Liver (tissue), 9 donors: ENCODE measurements around the gene ZMAT2. TPM values are rescaled to one million over a fixed set of nuclear protein-coding genes. Genes with fewer than 3 reads are reported as not detected.

Source experiments
- DNase-seq: peaks from one replicate; pipeline ENCODE4 v3.0.0-alpha.2; 2017; ENCODE audit warnings: low spot score
- H3K27ac ChIP-seq, 2 donors: one replicate each; pipeline ENCODE4 v1.7.0; 2013; ENCODE audit warnings: inconsistent platforms in 2 of 2, low read length in 2 of 2, control low read depth in 1 of 2, low read depth in 1 of 2, mild to moderate bottlenecking in 1 of 2
- H3K27me3 ChIP-seq, 4 donors: one replicate each; pipeline versions ENCODE4 v1.6.1 to v1.7.0; 2013; ENCODE audit warnings: low read length in 3 of 4, inconsistent platforms in 1 of 4, mild to moderate bottlenecking in 1 of 4, moderate library complexity in 1 of 4; ENCODE audit not compliant: control insufficient read depth in 4 of 4, insufficient read depth in 4 of 4
- H3K36me3 ChIP-seq, 4 donors: one replicate each; pipeline versions ENCODE4 v1.6.1 to v1.7.0; 2013; ENCODE audit warnings: low read length in 3 of 4, mild to moderate bottlenecking in 3 of 4, low read depth in 1 of 4, moderate library complexity in 1 of 4; ENCODE audit not compliant: control insufficient read depth in 4 of 4, insufficient read depth in 3 of 4
- H3K4me1 ChIP-seq, 4 donors: one replicate each; pipeline versions ENCODE4 v1.6.1 to v1.7.0; 2013; ENCODE audit warnings: low read length in 3 of 4, mild to moderate bottlenecking in 3 of 4, moderate library complexity in 1 of 4; ENCODE audit not compliant: control insufficient read depth in 4 of 4, insufficient read depth in 4 of 4
- H3K4me3 ChIP-seq, 3 donors: one replicate each; pipeline versions ENCODE4 v1.6.1 to v1.7.0; 2013; ENCODE audit warnings: low read length in 3 of 3, control low read depth in 1 of 3, low read depth in 1 of 3, mild to moderate bottlenecking in 1 of 3
- H3K9ac ChIP-seq, 2 donors: one replicate each; pipeline ENCODE4 v1.7.0; 2013; ENCODE audit warnings: low read length in 2 of 2, mild to moderate bottlenecking in 2 of 2, moderate library complexity in 2 of 2, control low read depth in 1 of 2, low read depth in 1 of 2
- H3K9me3 ChIP-seq, 4 donors: one replicate each; pipeline versions ENCODE4 v1.6.1 to v1.7.0; 2013; ENCODE audit warnings: low read length in 3 of 4; ENCODE audit not compliant: control insufficient read depth in 4 of 4
- EGR1 ChIP-seq, 2 donors: IDR thresholded peaks; 2 replicates each; pipeline ENCODE4 v1.6.1; 2016 to 2018; ENCODE audit warnings: antibody characterized with exemption in 2 of 2, low read depth in 2 of 2
- FOXA1 ChIP-seq: IDR thresholded peaks from 2 replicates; pipeline ENCODE4 v1.6.1; 2016; ENCODE audit warnings: antibody characterized with exemption
- FOXA2 ChIP-seq: IDR thresholded peaks from 2 replicates; pipeline ENCODE4 v1.6.1; 2016; ENCODE audit warnings: antibody characterized with exemption
- GABPA ChIP-seq, 2 donors: IDR thresholded peaks in 1 of 2; conservative IDR thresholded peaks in 1 of 2; 2 replicates each; pipeline ENCODE4 v1.6.1; 2016; ENCODE audit warnings: antibody characterized with exemption in 2 of 2, mild to moderate bottlenecking in 1 of 2, moderate library complexity in 1 of 2
- HNF4A ChIP-seq, 2 donors: conservative IDR thresholded peaks; 2 replicates each; pipeline ENCODE4 v1.6.1; 2016; ENCODE audit warnings: antibody characterized with exemption in 2 of 2, mild to moderate bottlenecking in 2 of 2
- HNF4G ChIP-seq: IDR thresholded peaks from 2 replicates; pipeline ENCODE4 v1.6.1; 2016; ENCODE audit warnings: antibody characterized with exemption
- JUND ChIP-seq, 2 donors: IDR thresholded peaks; 2 replicates each; pipeline ENCODE4 v1.6.1; 2016; ENCODE audit warnings: antibody characterized with exemption in 2 of 2
- NR2F2 ChIP-seq: IDR thresholded peaks from 2 replicates; pipeline ENCODE4 v1.6.1; 2016; ENCODE audit warnings: antibody characterized with exemption
- RAD21 ChIP-seq, 2 donors: IDR thresholded peaks; 2 replicates each; pipeline ENCODE4 v1.6.1; 2016; ENCODE audit warnings: antibody characterized with exemption in 2 of 2, mild to moderate bottlenecking in 2 of 2
- RXRA ChIP-seq, 2 donors: IDR thresholded peaks; 2 replicates each; pipeline ENCODE4 v1.6.1; 2017 to 2018; ENCODE audit warnings: antibody characterized with exemption in 2 of 2, mild to moderate bottlenecking in 1 of 2
- SP1 ChIP-seq: IDR thresholded peaks from 2 replicates; pipeline ENCODE4 v1.6.1; 2018; ENCODE audit warnings: antibody characterized with exemption, mild to moderate bottlenecking
- TAF1 ChIP-seq: conservative IDR thresholded peaks from 2 replicates; pipeline ENCODE4 v1.6.1; 2016; ENCODE audit warnings: antibody characterized with exemption, mild to moderate bottlenecking
- YY1 ChIP-seq: IDR thresholded peaks from 2 replicates; pipeline ENCODE4 v1.6.1; 2016; ENCODE audit warnings: antibody characterized with exemption, mild to moderate bottlenecking
- WGBS: extraction: QIAGEN DNeasy Blood & Tissue Kit; methylation state at CpG from one replicate; pipeline ENCODE4 v1.1.7; 2013; 5-methylcytosine and 5-hydroxymethylcytosine counted together
- polyA plus RNA-seq, 2 donors: library from polyadenylated mRNA; stranded (reverse) in 1 of 2; unstranded in 1 of 2; fragments of 200-250 nt in 1 of 2; fragments of >200 nt in 1 of 2; fragmentation: Nextera tagmentation in 1 of 2; extraction: Ambion mirVana in 1 of 2; gene quantifications; one replicate each; pipeline versions ENCODE4 v1.2.1 to v1.2.3, GENCODE V29; 2013 to 2015
- total RNA-seq, 2 donors: library from RNA; depleted of rRNA; stranded (reverse); fragments of >200 nt; gene quantifications; one replicate each; pipeline ENCODE4 v1.2.3, GENCODE V29; 2014
- TF ChIP-seq, protein P1 (sequence below): IDR thresholded peaks from 2 replicates; pipeline ENCODE4 v1.6.1; 2016; ENCODE audit warnings: antibody characterized with exemption, mild to moderate bottlenecking
- TF ChIP-seq, protein P2 (sequence below): IDR thresholded peaks from 2 replicates; pipeline ENCODE4 v1.6.1; 2016; ENCODE audit warnings: antibody characterized with exemption
- TF ChIP-seq, protein P3 (sequence below): fragments of 150-350 bp; IDR thresholded peaks from 2 replicates; pipeline ENCODE4 v1.5.1; 2017; ENCODE audit warnings: improper control_type of control experiment, low read depth, low read length; ENCODE audit not compliant: missing input control
- TF ChIP-seq, protein P4 (sequence below): IDR thresholded peaks from 2 replicates; pipeline ENCODE4 v1.6.1; 2016; ENCODE audit warnings: antibody characterized with exemption
- TF ChIP-seq, protein P5 (sequence below): IDR thresholded peaks from 2 replicates; pipeline ENCODE4 v1.6.1; 2016; ENCODE audit warnings: antibody characterized with exemption
- donor health status: healthy.
- donor health status: healthy.
- donor health status: healthy.
- donor health status: healthy.
- donor health status: healthy.

ZMAT2 gene
- total and polyA plus RNA-seq, 4 donors = 14.5 to 34.3 (median 22.0) TPM

DNA sequence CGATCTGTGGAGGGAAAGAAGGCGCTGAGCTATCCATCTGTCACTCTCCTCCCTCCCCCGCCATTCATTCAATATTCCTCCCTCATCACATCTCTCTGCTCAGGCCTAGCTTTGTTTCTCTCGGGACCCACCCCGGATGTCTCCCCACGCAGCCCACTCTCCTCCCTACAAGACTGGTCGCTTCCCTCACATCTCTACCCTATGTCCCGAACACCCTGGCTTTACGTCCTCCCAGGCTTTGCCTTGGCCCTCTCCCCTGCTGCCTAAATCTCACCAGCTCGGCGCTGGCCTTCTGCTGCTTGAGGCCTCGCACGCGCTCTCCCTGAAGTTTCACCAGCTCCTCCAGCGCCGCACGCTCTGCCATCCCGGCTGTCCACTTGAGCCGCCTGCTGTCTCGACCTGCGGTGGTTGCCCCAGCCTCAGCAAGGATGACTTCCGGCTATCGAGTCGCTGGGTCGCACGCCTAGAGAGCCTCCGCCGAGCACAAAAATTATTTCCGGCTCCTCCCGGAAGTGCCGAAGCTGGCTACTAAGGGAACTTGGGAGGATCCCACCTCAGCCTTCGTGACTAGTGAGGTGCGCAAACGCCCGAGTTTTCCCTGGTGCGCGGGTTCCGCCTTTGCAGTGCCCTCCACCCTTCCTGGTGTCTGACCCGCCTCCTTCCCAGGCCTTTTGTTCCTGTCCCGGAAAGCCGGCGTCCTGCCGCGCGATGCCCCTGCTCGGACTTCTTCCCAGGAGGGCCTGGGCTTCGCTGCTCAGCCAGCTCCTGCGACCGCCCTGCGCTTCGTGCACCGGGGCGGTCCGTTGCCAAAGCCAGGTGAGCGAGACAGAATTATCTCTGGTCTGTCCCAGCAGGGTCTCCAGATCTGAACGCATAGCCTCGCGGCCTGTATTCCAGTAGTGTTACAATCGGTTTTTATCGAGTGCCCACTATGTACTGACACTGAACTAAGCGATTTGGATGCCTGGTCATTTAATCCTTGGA lies 9.0 kb upstream of the ZMAT2 start, which contains the start of the genes HARS1 and HARS2:
TSS of gene HARS1 (minus strand) at position 430 of the 984 bp plus-strand sequence. CDS start at position 364, 66 bp downstream.
TSS of gene HARS2 (plus strand) at position 515 of the 984 bp plus-strand sequence. CDS start at position 709, 194 bp downstream.
- peak within 1 kb of the TSS; percentile 65 to 71 for H3K27ac ChIP-seq
- H3K27me3 ChIP-seq = no peaks in the 10 kb centered on the region
- H3K4me3 ChIP-seq = peak within 1 kb of the TSS; percentile 80 to 98 (median 83)
- peak; percentile 52 to 72 for TF ChIP-seq RXRA (IDR thresholded peaks at IDR 0.05)
- TF ChIP-seq, protein P1, sequence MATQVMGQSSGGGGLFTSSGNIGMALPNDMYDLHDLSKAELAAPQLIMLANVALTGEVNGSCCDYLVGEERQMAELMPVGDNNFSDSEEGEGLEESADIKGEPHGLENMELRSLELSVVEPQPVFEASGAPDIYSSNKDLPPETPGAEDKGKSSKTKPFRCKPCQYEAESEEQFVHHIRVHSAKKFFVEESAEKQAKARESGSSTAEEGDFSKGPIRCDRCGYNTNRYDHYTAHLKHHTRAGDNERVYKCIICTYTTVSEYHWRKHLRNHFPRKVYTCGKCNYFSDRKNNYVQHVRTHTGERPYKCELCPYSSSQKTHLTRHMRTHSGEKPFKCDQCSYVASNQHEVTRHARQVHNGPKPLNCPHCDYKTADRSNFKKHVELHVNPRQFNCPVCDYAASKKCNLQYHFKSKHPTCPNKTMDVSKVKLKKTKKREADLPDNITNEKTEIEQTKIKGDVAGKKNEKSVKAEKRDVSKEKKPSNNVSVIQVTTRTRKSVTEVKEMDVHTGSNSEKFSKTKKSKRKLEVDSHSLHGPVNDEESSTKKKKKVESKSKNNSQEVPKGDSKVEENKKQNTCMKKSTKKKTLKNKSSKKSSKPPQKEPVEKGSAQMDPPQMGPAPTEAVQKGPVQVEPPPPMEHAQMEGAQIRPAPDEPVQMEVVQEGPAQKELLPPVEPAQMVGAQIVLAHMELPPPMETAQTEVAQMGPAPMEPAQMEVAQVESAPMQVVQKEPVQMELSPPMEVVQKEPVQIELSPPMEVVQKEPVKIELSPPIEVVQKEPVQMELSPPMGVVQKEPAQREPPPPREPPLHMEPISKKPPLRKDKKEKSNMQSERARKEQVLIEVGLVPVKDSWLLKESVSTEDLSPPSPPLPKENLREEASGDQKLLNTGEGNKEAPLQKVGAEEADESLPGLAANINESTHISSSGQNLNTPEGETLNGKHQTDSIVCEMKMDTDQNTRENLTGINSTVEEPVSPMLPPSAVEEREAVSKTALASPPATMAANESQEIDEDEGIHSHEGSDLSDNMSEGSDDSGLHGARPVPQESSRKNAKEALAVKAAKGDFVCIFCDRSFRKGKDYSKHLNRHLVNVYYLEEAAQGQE = peak; percentile 68
- TF ChIP-seq JUND (IDR thresholded peaks at IDR 0.05) = peak in 1 of 2 donors; percentile 31
- TF ChIP-seq HNF4G = no peak
- peak; percentile 56 to 68 for TF ChIP-seq RAD21 (IDR thresholded peaks at IDR 0.05)
- peak; percentile 19 to 38 for TF ChIP-seq HNF4A (conservative IDR thresholded peaks at IDR 0.05)
- peak; percentile 95 to 98 for TF ChIP-seq GABPA (IDR thresholded peaks at IDR 0.05 in 1 of 2, conservative IDR thresholded peaks at IDR 0.05 in 1 of 2)
- TF ChIP-seq, protein P2, sequence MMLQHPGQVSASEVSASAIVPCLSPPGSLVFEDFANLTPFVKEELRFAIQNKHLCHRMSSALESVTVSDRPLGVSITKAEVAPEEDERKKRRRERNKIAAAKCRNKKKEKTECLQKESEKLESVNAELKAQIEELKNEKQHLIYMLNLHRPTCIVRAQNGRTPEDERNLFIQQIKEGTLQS = no peak
- TF ChIP-seq NR2F2 = peak; percentile 55
- peak; percentile 77 to 90 for TF ChIP-seq EGR1 (IDR thresholded peaks at IDR 0.05; ENCODE audit: low read depth in 2 of 2)
- TF ChIP-seq YY1 = peak; percentile 80
- TF ChIP-seq, protein P3, sequence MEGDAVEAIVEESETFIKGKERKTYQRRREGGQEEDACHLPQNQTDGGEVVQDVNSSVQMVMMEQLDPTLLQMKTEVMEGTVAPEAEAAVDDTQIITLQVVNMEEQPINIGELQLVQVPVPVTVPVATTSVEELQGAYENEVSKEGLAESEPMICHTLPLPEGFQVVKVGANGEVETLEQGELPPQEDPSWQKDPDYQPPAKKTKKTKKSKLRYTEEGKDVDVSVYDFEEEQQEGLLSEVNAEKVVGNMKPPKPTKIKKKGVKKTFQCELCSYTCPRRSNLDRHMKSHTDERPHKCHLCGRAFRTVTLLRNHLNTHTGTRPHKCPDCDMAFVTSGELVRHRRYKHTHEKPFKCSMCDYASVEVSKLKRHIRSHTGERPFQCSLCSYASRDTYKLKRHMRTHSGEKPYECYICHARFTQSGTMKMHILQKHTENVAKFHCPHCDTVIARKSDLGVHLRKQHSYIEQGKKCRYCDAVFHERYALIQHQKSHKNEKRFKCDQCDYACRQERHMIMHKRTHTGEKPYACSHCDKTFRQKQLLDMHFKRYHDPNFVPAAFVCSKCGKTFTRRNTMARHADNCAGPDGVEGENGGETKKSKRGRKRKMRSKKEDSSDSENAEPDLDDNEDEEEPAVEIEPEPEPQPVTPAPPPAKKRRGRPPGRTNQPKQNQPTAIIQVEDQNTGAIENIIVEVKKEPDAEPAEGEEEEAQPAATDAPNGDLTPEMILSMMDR = no peak
- TF ChIP-seq, protein P4, sequence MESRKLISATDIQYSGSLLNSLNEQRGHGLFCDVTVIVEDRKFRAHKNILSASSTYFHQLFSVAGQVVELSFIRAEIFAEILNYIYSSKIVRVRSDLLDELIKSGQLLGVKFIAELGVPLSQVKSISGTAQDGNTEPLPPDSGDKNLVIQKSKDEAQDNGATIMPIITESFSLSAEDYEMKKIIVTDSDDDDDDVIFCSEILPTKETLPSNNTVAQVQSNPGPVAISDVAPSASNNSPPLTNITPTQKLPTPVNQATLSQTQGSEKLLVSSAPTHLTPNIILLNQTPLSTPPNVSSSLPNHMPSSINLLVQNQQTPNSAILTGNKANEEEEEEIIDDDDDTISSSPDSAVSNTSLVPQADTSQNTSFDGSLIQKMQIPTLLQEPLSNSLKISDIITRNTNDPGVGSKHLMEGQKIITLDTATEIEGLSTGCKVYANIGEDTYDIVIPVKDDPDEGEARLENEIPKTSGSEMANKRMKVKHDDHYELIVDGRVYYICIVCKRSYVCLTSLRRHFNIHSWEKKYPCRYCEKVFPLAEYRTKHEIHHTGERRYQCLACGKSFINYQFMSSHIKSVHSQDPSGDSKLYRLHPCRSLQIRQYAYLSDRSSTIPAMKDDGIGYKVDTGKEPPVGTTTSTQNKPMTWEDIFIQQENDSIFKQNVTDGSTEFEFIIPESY = peak; percentile 13
- peak; percentile 51 for TF ChIP-seq SP1
- TF ChIP-seq, protein P5, sequence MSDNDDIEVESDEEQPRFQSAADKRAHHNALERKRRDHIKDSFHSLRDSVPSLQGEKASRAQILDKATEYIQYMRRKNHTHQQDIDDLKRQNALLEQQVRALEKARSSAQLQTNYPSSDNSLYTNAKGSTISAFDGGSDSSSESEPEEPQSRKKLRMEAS = peak; percentile 96
- TF ChIP-seq FOXA2 = no peak
- TF ChIP-seq TAF1 = peak; percentile 15
- no peak for TF ChIP-seq FOXA1
- peak; percentile 85 for DNase-seq
- H3K9me3 ChIP-seq = no peaks in the 10 kb centered on the region
- H3K36me3 ChIP-seq = peaks cover 4 to 30% (median 25%) of the 10 kb centered on the region in 4 donors
- peak within 1 kb of the TSS; percentile 74 to 81 for H3K9ac ChIP-seq
- H3K4me1 ChIP-seq = peaks cover 6 to 23% (median 17%) of the 10 kb centered on the region in 4 donors
- under 1% methylated on average over 61 of the region's 61 CpGs for WGBS
